ENCODE results near the gene SNRK.
A peak's percentile ranks its signal among the peaks of the same experiment; 100 is the strongest.
"Not testable (repeated sequence)": the region's sequence is repeated elsewhere in the genome, so short reads cannot be mapped to it uniquely, and the experiment has no call there.

Gene SNRK

GRCh38 chr3:43346978-43347749, 60.8 kb downstream of the SNRK start:
- DNase-seq (ENCODE audit: low spot score) = no peak

DNA sequence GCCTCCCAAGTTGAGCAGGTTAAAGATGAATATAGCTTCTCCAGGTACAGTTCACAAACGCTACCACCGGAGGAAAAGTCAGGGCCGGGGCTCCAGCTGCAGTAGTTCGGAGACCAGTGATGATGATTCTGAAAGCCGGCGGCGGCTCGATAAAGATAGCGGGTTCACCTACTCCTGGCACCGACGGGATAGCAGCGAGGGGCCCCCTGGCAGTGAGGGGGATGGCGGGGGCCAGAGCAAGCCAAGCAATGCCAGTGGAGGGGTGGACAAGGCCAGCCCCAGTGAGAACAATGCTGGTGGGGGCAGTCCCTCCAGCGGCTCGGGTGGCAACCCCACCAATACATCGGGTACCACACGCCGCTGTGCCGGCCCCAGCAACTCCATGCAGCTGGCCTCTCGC, 61.4 kb downstream of the SNRK start:
- DNase-seq (ENCODE audit: low spot score) = no peak

DNA sequence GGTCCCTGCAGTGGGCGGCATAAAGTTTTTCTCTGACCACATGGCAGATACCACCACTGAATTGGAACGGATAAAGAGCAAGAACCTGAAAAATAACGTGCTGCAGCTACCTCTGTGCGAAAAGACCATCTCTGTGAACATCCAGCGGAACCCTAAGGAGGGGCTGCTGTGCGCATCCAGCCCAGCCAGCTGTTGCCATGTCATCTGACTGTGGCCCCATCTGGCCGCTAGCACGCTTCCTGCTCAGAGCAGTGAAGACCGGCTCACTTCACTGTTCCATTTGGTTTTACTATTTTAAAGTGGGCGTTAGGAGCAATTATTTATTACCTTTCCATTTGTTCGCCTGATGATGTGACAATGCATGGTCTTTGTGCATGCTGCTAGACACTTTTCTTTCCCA, 62.0 kb downstream of the SNRK start:
- no peak for DNase-seq (ENCODE audit: low spot score)

GRCh38 chr3:43348852-43349574, 62.7 kb downstream of the SNRK start:
- DNase-seq (ENCODE audit: low spot score) = no peak

- no peak for DNase-seq (ENCODE audit: low spot score)
These were observed 63.4 kb downstream of the SNRK start for GRCh38 chr3:43349716-43350115.

DNA sequence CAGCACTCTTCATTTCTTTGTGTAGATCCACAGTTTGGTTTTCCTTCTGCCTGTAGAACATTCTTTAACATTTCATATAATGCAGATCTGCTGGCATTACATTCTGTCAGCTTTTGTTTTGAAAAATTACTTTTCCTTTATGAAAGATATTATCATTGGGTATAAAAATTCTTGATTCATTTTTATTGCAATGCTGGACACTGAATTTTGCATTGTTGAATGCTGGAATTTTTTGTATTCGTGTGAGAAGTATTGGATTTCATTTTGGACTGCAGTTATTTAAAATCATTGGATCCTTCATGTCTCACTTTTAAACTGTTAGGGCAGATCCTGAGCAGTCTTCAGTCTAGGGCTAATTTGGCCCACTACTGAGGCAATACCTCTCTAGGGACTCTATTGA, 67.1 kb downstream of the SNRK start:
- no peak for DNase-seq (ENCODE audit: low spot score)

DNA sequence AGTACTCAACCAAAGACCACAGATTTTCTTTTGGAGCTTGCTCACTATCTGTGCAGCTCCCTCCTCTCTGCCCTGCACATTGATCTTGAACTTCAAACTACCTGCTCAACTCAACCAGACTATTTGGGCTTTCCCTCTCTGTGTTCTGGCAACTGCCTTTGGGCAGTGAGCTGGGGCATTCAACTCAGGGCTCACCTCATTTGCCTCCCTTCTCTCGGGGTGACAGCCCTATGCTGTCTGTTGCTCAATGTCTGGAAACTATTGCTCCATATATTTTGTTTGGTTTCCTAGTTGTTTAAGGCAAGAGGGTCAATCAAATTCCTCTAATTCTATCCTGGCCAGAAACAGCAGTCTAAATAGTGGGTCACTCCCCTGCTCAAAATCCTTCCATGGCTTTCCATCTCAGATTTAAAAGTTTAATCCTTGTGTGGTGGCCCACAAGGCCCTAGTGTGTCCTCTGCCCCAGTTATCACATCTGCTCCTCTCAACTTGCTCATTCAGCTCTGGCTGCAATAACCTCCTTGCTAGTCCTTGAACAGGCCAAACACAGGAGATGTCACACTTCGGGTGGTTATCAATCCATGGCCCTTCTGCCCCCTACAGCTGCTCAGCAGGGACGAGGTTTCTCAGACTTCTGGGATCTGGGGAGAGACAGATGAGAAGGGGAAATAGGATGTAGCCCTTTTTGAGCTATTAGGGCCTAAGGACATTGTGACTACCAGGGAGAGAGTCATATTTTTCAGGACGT, 67.8 kb downstream of the SNRK start:
- no peak for DNase-seq (ENCODE audit: low spot score)

DNA sequence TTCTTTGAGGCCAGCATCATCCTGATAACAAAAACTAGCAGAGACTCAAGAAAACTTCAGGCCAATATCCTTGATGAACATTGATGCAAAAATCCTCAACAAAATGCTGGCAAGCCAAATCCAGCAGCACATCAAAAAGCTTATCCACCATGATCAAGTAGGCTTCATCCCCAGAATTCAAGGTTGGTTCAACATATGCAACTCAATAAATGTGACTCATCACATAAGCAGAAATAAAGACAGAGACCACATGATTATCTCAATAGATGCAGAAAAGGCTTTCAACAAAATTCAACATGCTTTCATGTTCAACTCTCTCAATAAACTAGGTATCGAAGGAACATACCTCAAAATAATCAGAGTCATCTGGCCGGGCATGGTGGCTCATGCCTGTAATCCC, 69.7 kb downstream of the SNRK start:
- DNase-seq (ENCODE audit: low spot score) = not testable (repeated sequence)

GRCh38 chr3:43361077-43361476, 74.7 kb downstream of the SNRK start:
- DNase-seq (ENCODE audit: low spot score) = no peak

GRCh38 chr3:43362183-43362582, 75.8 kb downstream of the SNRK start:
- no peak for DNase-seq (ENCODE audit: low spot score)

- DNase-seq (ENCODE audit: low spot score) = no peak
These were observed 76.6 kb downstream of the SNRK start for GRCh38 chr3:43362961-43363360.

- peak; percentile 52 for DNase-seq (ENCODE audit: low spot score)
These were observed 77.4 kb downstream of the SNRK start for GRCh38 chr3:43363621-43364266.

- DNase-seq (ENCODE audit: low spot score) = no peak
These were observed 78.2 kb downstream of the SNRK start for GRCh38 chr3:43364494-43364893.

DNA sequence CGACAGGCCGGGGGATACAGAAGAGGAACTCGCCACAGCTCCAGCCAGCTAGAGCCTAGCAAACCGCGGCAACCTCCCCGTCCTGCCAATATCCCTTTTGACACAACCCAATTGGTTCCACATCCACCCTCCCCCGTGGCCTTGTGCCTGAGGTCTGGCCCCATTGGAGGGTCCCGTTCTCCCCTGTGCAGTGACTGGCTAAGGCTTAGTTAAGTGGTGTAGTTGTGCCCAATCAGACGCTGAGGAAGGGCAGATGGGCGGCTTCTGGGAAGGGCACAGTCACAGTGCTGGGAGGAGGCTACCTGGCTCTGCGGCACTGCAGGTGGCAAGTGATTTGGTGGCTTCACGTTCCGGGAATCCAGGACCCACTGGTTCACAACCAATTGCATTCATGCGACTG, 78.6 kb downstream of the SNRK start:
- no peak for DNase-seq (ENCODE audit: low spot score)

DNA sequence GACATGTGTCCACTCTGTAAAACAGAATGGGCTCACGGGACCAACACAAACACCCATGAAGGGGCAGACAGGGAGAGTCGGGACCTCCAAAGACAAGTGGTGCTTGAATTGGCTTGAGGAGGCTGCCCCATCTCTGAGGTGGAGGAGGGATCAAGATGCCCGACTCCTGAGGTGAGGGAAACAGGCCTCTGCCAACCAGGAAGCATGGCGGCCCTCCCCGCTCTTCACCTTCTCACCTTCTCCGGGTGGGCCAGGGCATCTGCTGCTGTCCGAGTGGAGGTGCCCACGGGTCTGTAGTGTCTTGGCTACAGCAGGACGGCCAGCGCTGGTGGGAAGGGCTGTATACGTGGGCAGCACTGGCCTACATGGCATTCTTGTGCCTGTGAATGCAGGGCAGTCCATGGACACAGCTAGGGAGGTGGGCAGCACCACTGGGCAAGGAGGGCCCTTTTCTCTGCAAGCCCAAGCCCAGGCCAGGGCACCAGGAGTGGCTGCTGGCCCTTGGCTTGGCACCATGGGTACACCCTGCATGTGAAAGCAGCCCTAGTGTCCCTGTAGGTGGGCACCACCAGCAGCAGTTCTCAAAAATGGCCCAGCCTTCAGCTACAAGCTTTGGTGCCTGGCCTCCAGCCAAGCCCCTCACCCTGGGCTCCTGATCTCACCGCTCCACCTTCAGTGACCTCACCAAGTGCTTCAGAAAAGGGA, 79.4 kb downstream of the SNRK start:
- DNase-seq (ENCODE audit: low spot score) = no peak

- peak; percentile 44 for DNase-seq (ENCODE audit: low spot score)
These were observed 80.1 kb downstream of the SNRK start for GRCh38 chr3:43366481-43366880.

DNA sequence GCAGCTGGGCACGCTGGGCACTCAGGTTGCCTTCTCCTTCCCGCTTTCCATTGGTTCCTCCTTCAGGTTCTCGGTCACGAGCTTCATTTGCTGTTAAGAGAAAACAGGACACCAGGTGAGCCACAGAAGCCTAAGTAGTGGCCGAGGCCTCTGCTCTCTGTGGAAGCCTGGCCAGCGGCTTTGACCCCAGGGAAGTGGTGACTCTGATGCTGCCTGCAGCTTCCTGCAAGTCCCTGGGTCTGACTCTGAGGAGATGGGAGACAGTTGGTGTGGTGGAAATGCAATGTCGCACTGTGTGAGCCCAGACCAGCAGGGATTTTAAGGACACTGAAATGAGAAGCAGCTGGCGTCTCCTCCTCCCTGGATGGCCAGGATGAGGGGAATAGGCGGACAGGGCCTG, 80.5 kb downstream of the SNRK start:
- DNase-seq (ENCODE audit: low spot score) = no peak

GRCh38 chr3:43369404-43370292, 83.3 kb downstream of the SNRK start:
- DNase-seq (ENCODE audit: low spot score) = no peak

DNA sequence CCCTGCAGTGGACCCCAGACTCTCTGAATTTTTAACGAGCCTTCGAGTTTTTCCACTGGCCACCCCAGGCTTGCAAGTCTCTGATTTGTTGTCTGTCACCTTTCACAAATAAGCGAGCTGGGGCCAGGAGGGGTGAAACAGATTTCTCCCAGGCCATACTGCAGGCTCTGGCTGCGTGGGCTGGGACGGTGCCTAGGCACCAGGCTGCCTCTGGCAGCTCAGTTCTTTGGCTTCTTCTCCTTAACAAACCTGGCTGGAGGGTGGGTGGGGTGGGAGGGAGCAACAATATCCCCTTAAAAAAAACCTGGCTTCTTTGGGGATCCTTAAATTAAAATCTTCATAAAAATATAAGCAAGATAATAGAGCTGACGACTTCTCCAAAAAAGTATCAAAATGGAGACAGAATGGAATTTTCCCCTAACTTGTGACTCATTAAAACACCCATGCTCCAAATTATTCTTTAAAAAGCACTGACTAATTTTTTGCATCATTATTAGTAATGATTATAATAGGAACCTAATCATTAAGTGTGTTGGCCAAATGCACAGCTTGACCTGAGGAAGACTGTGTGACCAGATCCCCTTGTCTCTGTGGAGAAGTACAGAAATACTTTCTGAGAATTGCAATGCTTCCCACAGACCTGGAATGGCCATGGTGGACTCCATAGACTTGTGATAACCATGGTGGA, 84.1 kb downstream of the SNRK start:
- DNase-seq (ENCODE audit: low spot score) = no peak

GRCh38 chr3:43371494-43371893, 85.2 kb downstream of the SNRK start:
- no peak for DNase-seq (ENCODE audit: low spot score)
